Adrenal gland (tissue), 5 donors: ENCODE results near the gene SLC4A1.

ENCODE experiments used
- POLR2A ChIP-seq, 2 donors: fragments of 450-650 bp; IDR thresholded peaks; one replicate each; pipeline ENCODE4 v1.6.1; 2017; ENCODE audit warnings: antibody characterized with exemption in 2 of 2, mild to moderate bottlenecking in 2 of 2, moderate library complexity in 1 of 2
- TF ChIP-seq, protein P1 (sequence below), 6 experiments: fragments of 450-650 bp in 4 of 6; fragments of 200-600 bp in 2 of 6; sonication (generic) in 1 of 6; IDR thresholded peaks; 1 replicate in 5 of 6; 2 replicates in 1 of 6; pipeline versions ENCODE4 v1.5.1 to v1.8.0; 2016 to 2021; ENCODE audit warnings: antibody characterized with exemption in 6 of 6, mild to moderate bottlenecking in 2 of 6, moderate library complexity in 1 of 6
- donor health status: DM: no; HTN: no; CAD: no.

DNA sequence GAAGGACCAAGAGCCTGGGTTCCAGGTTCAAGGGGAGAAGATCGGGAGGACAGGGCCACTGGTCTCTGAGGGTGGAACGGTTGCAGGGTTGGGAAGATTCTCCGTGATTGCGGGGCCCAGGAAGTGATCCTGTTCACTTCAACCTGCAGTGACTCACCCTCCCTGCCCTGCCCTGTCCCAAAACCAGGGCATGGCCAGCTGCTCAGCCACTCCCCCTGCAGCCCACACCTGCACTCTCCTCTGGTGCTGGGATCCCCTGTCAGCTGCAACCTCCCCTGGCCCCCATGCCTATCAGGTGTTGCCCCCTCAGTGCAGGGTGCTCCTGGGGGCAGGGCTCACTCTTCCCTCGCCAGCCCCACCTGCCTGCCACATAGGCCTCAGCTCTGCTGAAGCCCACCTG is 41.5 kb upstream of the SLC4A1 start:
- TF ChIP-seq POLR2A (IDR thresholded peaks at IDR 0.05): no peak
- TF ChIP-seq, protein P1, sequence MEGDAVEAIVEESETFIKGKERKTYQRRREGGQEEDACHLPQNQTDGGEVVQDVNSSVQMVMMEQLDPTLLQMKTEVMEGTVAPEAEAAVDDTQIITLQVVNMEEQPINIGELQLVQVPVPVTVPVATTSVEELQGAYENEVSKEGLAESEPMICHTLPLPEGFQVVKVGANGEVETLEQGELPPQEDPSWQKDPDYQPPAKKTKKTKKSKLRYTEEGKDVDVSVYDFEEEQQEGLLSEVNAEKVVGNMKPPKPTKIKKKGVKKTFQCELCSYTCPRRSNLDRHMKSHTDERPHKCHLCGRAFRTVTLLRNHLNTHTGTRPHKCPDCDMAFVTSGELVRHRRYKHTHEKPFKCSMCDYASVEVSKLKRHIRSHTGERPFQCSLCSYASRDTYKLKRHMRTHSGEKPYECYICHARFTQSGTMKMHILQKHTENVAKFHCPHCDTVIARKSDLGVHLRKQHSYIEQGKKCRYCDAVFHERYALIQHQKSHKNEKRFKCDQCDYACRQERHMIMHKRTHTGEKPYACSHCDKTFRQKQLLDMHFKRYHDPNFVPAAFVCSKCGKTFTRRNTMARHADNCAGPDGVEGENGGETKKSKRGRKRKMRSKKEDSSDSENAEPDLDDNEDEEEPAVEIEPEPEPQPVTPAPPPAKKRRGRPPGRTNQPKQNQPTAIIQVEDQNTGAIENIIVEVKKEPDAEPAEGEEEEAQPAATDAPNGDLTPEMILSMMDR (IDR thresholded peaks at IDR 0.05): no peak
